HCT116 (cell line): Measurements from ENCODE around the gene OSBPL5. TPM values are rescaled to one million over a fixed set of nuclear protein-coding genes. Genes with fewer than 3 reads are reported as not detected.

ENCODE experiments used
- ATAC-seq: fragments of 200-7000 bp; cut with Tn5 transposase; 2 replicates; pipeline ENCODE4 v1.9.1; 2020; ENCODE audit warnings: mild to moderate bottlenecking, moderate library complexity
- BruUV-seq: library from RNA; stranded (reverse); fragments of 400-500 nt; replicated peaks from 2 replicates; lab custom pipeline; 2021; lab: Mats Ljungman, UMichigan
- CTCF ChIA-PET: fragments of 300-600 bp; sonication (Branson Sonifier 250); formaldehyde crosslinking; loops from one replicate; lab custom pipeline; 2021; ENCODE audit warnings: antibody characterized with exemption; lab: Charles Lee
- POLR2A ChIA-PET: fragments of 300-600, 350-600 bp; sonication (Branson Sonifier 250); formaldehyde crosslinking; loops from one replicate; lab custom pipeline; 2021; ENCODE audit warnings: antibody characterized with exemption; lab: Charles Lee
- RAD21 ChIA-PET, 2 experiments: fragments of 300-600 bp; sonication (Branson Sonifier 250); formaldehyde crosslinking; loops; one replicate each; lab custom pipeline; 2023; ENCODE audit warnings: low total read pairs in 2 of 2; ENCODE audit not compliant: uncharacterized antibody in 2 of 2, unreplicated experiment in 2 of 2, low non-redundant PET in 1 of 2; lab: Charles Lee
- DNase-seq: peaks from one replicate; pipeline ENCODE4 v3.0.0-alpha.2; 2010; ENCODE audit warnings: low read depth, low spot score
- H2AFZ ChIP-seq: fragments of 200-600 bp; shearing (Covaris generic), sonication (generic); 2 replicates; pipeline ENCODE4 v1.6.1; 2017; ENCODE audit warnings: low read depth, mixed run types, mixed read lengths, antibody characterized with exemption, low read length; ENCODE audit not compliant: poor library complexity, severe bottlenecking
- H3K27ac ChIP-seq: 2 replicates; pipeline ENCODE4 v1.5.1; 2012; ENCODE audit warnings: low read depth, low read length
- H3K27me3 ChIP-seq: fragments of 200-600 bp; sonication (generic); 2 replicates; pipeline ENCODE4 v1.6.1; 2016; ENCODE audit warnings: mixed run types, low read length, mixed read lengths; ENCODE audit not compliant: insufficient read depth
- H3K36me3 ChIP-seq, 2 experiments: fragments of 200-500 bp in 1 of 2; fragments of 200-600 bp in 1 of 2; sonication (Bioruptor generic) in 1 of 2; sonication (generic) in 1 of 2; 2 replicates each; pipeline versions ENCODE4 v1.5.1 to v1.6.1; 2014 to 2016; ENCODE audit warnings: low read length in 2 of 2, inconsistent platforms in 1 of 2, mixed read lengths in 1 of 2, mixed run types in 1 of 2; ENCODE audit not compliant: insufficient read depth in 2 of 2, control insufficient read depth in 1 of 2
- H3K4me1 ChIP-seq, 2 experiments: fragments of 200-600 bp in 1 of 2; sonication (generic) in 1 of 2; 2 replicates each; pipeline versions ENCODE4 v1.5.1 to v1.6.1; 2012 to 2017; ENCODE audit warnings: low read length in 2 of 2, inconsistent platforms in 1 of 2, mild to moderate bottlenecking in 1 of 2, mixed read lengths in 1 of 2, mixed run types in 1 of 2, moderate library complexity in 1 of 2; ENCODE audit not compliant: insufficient read depth in 2 of 2, control insufficient read depth in 1 of 2
- H3K4me2 ChIP-seq: fragments of 200-600 bp; sonication (generic); 2 replicates; pipeline ENCODE4 v1.6.1; 2017; ENCODE audit warnings: mixed run types, low read length, mixed read lengths
- H3K4me3 ChIP-seq, 2 experiments: fragments of 200-600 bp in 1 of 2; sonication (generic) in 1 of 2; replicated peaks in 1 of 2; 2 replicates each; pipeline ENCODE4 v1.5.1; 2011 to 2016; ENCODE audit warnings: low read length in 2 of 2, control low read depth in 1 of 2, low read depth in 1 of 2, mild to moderate bottlenecking in 1 of 2, mixed read lengths in 1 of 2, mixed run types in 1 of 2
- H3K79me2 ChIP-seq: fragments of 200-600 bp; sonication (generic); 2 replicates; pipeline ENCODE4 v1.6.1; 2017; ENCODE audit warnings: mild to moderate bottlenecking, mixed run types, low read length, moderate library complexity, mixed read lengths; ENCODE audit not compliant: insufficient read depth
- H3K9ac ChIP-seq: fragments of 200-600 bp; sonication (generic); 2 replicates; pipeline ENCODE4 v1.6.1; 2016; ENCODE audit warnings: low read length, mixed read lengths
- H3K9me2 ChIP-seq: fragments of 200-600 bp; sonication (generic), shearing (Covaris generic); 2 replicates; pipeline ENCODE4 v1.6.1; 2017; ENCODE audit warnings: mixed run types, mild to moderate bottlenecking, moderate library complexity; ENCODE audit not compliant: insufficient read depth
- H3K9me3 ChIP-seq, 2 experiments: fragments of 200-500 bp in 1 of 2; fragments of 200-600 bp in 1 of 2; sonication (Bioruptor generic) in 1 of 2; sonication (generic) in 1 of 2; 2 replicates each; pipeline ENCODE4 v1.6.1; 2014 to 2017; ENCODE audit warnings: low read length in 2 of 2, mixed read lengths in 2 of 2, inconsistent platforms in 1 of 2, low read depth in 1 of 2, mild to moderate bottlenecking in 1 of 2, mixed run types in 1 of 2, moderate library complexity in 1 of 2; ENCODE audit not compliant: control insufficient read depth in 1 of 2, insufficient read depth in 1 of 2
- H4K20me1 ChIP-seq: fragments of 200-600 bp; sonication (generic), shearing (Covaris generic); 2 replicates; pipeline ENCODE4 v1.6.1; 2017; ENCODE audit warnings: mixed run types, mild to moderate bottlenecking, moderate library complexity; ENCODE audit not compliant: insufficient read depth
- ATF3 ChIP-seq: IDR thresholded peaks from 2 replicates; pipeline ENCODE4 v1.6.1; 2012
- CBX3 ChIP-seq: IDR thresholded peaks from 2 replicates; pipeline ENCODE4 v1.6.1; 2012; ENCODE audit warnings: low read depth
- CEBPB ChIP-seq: IDR thresholded peaks from 2 replicates; pipeline ENCODE4 v1.6.1; 2012; ENCODE audit warnings: low read depth
- CTCF ChIP-seq, 3 experiments: fragments of 200-600 bp in 1 of 3; sonication (generic) in 1 of 3; IDR thresholded peaks in 2 of 3; conservative IDR thresholded peaks in 1 of 3; 2 replicates each; pipeline ENCODE4 v1.5.1; 2012 to 2017; ENCODE audit warnings: low read depth in 2 of 3, low read length in 2 of 3, antibody characterized with exemption in 1 of 3, borderline replicate concordance in 1 of 3, control low read depth in 1 of 3, mild to moderate bottlenecking in 1 of 3, mixed read lengths in 1 of 3, mixed run types in 1 of 3, moderate library complexity in 1 of 3; ENCODE audit not compliant: insufficient read depth in 1 of 3
- EZH2 ChIP-seq: fragments of 200-600 bp; sonication (generic); IDR thresholded peaks from 2 replicates; pipeline ENCODE4 v1.6.1; 2017; ENCODE audit warnings: antibody characterized with exemption, mixed run types
- EZH2phosphoT487 ChIP-seq: fragments of 200-600 bp; IDR thresholded peaks from 2 replicates; pipeline ENCODE4 v1.6.1; 2018; ENCODE audit warnings: antibody characterized with exemption, borderline replicate concordance
- FOSL1 ChIP-seq: IDR thresholded peaks from 2 replicates; pipeline ENCODE4 v1.6.1; 2012; ENCODE audit warnings: low read depth
- JUND ChIP-seq: IDR thresholded peaks from 2 replicates; pipeline ENCODE4 v1.6.1; 2012
- MAX ChIP-seq: IDR thresholded peaks from 2 replicates; pipeline ENCODE4 v1.6.1; 2012
- POLR2A ChIP-seq: IDR thresholded peaks from 2 replicates; pipeline ENCODE4 v1.7.0; 2011; ENCODE audit warnings: borderline replicate concordance; ENCODE audit not compliant: insufficient read depth, insufficient read length; ENCODE audit errors: extremely low read depth
- RAD21 ChIP-seq: IDR thresholded peaks from 2 replicates; pipeline ENCODE4 v1.6.1; 2012; ENCODE audit warnings: low read depth, mild to moderate bottlenecking
- SP1 ChIP-seq: IDR thresholded peaks from 2 replicates; pipeline ENCODE4 v1.6.1; 2012; ENCODE audit warnings: low read depth
- SRF ChIP-seq: IDR thresholded peaks from 2 replicates; pipeline ENCODE4 v1.6.1; 2012; ENCODE audit warnings: low read depth
- TCF7L2 ChIP-seq: IDR thresholded peaks from 2 replicates; pipeline ENCODE4 v1.7.0; 2011; ENCODE audit warnings: borderline replicate concordance, inconsistent platforms; ENCODE audit not compliant: insufficient read depth, insufficient read length; ENCODE audit errors: extremely low read depth
- YY1 ChIP-seq: IDR thresholded peaks from 2 replicates; pipeline ENCODE4 v1.6.1; 2011; ENCODE audit warnings: low read length, low read depth, moderate library complexity, mild to moderate bottlenecking; ENCODE audit not compliant: insufficient replicate concordance; ENCODE audit errors: extremely low read depth
- intact Hi-C: fragments of 100-400 bp; cut with micrococcal nuclease; formaldehyde crosslinking; loops from 2 replicates; pipeline ENCODE4 v1.10.0; 2022
- total RNA-seq: library from RNA; stranded (reverse); gene quantifications from one replicate; pipeline ENCODE4 v1.2.1, GENCODE V29; 2021; ENCODE audit not compliant: unreplicated experiment

Gene OSBPL5
- total RNA-seq, 1 experiment from 2014 or later = 44.2 TPM

- TF ChIP-seq SRF (no peak), POLR2A (no peak), ATF3 (no peak), JUND (no peak), EZH2phosphoT487 (no peak), FOSL1 (no peak), TCF7L2 (no peak), YY1 (no peak), SP1 (no peak), CBX3 (no peak), RAD21 (no peak), CEBPB (no peak), EZH2 (no peak), MAX (no peak), CTCF (IDR thresholded peaks at IDR 0.05 in 2 of 3, conservative IDR thresholded peaks at IDR 0.05 in 1 of 3; ENCODE audit: borderline replicate concordance in 1 of 3, insufficient read depth in 1 of 3, low read depth in 2 of 3, low read length in 2 of 3) (no peak)
- Histone ChIP-seq H3K4me3 (no peak overlapping the region), H3K9me3 (no peaks in the 10 kb centered on the region), H3K27ac (no peak overlapping the region), H3K9me2 (no peaks in the 10 kb centered on the region), H3K4me1 (peaks cover 0 to 12% of the 10 kb centered on the region in 2 experiments; a peak in 2 of 4 replicates), H2AFZ (no peak overlapping the region), H3K27me3 (no peaks in the 10 kb centered on the region), H4K20me1 (no peaks in the 10 kb centered on the region), H3K9ac (no peak overlapping the region), H3K36me3 (no peaks in the 10 kb centered on the region), H3K79me2 (no peaks in the 10 kb centered on the region), H3K4me2 (no peak overlapping the region)
- intact Hi-C loops = no loop called here
- no peak for ATAC-seq
- ChIA-PET RAD21 (no interaction called here), POLR2A (no interaction called here), CTCF (no interaction called here)
- no peak for DNase-seq
- no TSS peak for BruUV-seq
Observed at GRCh38 chr11:3132271-3132781, 32.8 kb downstream of the OSBPL5 start.
